Mesenchymal stem cell (in vitro differentiated cells and primary cell): Measurements from ENCODE around the gene IL17C.

Experiments used
- DNase-seq: peaks from one replicate; pipeline ENCODE4 v3.0.0-alpha.2; 2013
- H2AFZ ChIP-seq: one replicate; pipeline ENCODE4 v1.6.1; 2013; ENCODE audit warnings: low read depth, mild to moderate bottlenecking, control low read depth, inconsistent platforms, low read length, moderate library complexity
- H2AK5ac ChIP-seq: 2 replicates; pipeline ENCODE4 v1.6.1; 2013; ENCODE audit warnings: low read length, moderate library complexity, mild to moderate bottlenecking, inconsistent platforms; ENCODE audit not compliant: severe bottlenecking
- H2BK120ac ChIP-seq: one replicate; pipeline ENCODE4 v1.6.1; 2013; ENCODE audit warnings: low read depth, mild to moderate bottlenecking, inconsistent platforms, low read length, moderate library complexity
- H2BK12ac ChIP-seq, 2 experiments: one replicate each; pipeline ENCODE4 v1.6.1; 2013; ENCODE audit warnings: inconsistent platforms in 2 of 2, low read length in 2 of 2, mild to moderate bottlenecking in 2 of 2, moderate library complexity in 2 of 2, control low read depth in 1 of 2
- H2BK15ac ChIP-seq: one replicate; pipeline ENCODE4 v1.6.1; 2013; ENCODE audit warnings: mild to moderate bottlenecking, low read depth, inconsistent platforms; ENCODE audit not compliant: poor library complexity, severe bottlenecking
- H2BK5ac ChIP-seq: 2 replicates; pipeline ENCODE4 v1.6.1; 2013; ENCODE audit warnings: low read depth, mild to moderate bottlenecking, low read length, control low read depth, inconsistent platforms; ENCODE audit not compliant: poor library complexity, severe bottlenecking
- H3K14ac ChIP-seq, 2 experiments: one replicate each; pipeline ENCODE4 v1.6.1; 2013; ENCODE audit warnings: inconsistent platforms in 2 of 2, low read length in 2 of 2, control low read depth in 1 of 2, mild to moderate bottlenecking in 1 of 2, moderate library complexity in 1 of 2
- H3K18ac ChIP-seq, 2 experiments: one replicate each; pipeline ENCODE4 v1.6.1; 2013; ENCODE audit warnings: inconsistent platforms in 2 of 2, low read length in 2 of 2, control low read depth in 1 of 2, low read depth in 1 of 2, mild to moderate bottlenecking in 1 of 2
- H3K23ac ChIP-seq, 2 experiments: one replicate each; pipeline ENCODE4 v1.6.1; 2013; ENCODE audit warnings: inconsistent platforms in 2 of 2, low read length in 2 of 2, mild to moderate bottlenecking in 2 of 2, moderate library complexity in 2 of 2, control low read depth in 1 of 2
- H3K27ac ChIP-seq: 2 replicates; pipeline ENCODE4 v1.5.1; 2013; ENCODE audit warnings: mild to moderate bottlenecking, moderate library complexity, low read length, control low read depth, inconsistent platforms; ENCODE audit not compliant: poor library complexity, severe bottlenecking
- H3K27me3 ChIP-seq, 2 experiments: 2 replicates each; pipeline versions ENCODE4 v1.6.1 to v1.7.0; 2013; ENCODE audit warnings: low read length in 2 of 2, mild to moderate bottlenecking in 2 of 2, moderate library complexity in 2 of 2, control low read depth in 1 of 2, inconsistent platforms in 1 of 2; ENCODE audit not compliant: control insufficient read depth in 1 of 2, insufficient read depth in 1 of 2
- H3K36me3 ChIP-seq, 2 experiments: 2 replicates each; pipeline versions ENCODE4 v1.6.1 to v1.7.0; 2013; ENCODE audit warnings: low read length in 2 of 2, control low read depth in 1 of 2, inconsistent platforms in 1 of 2, low read depth in 1 of 2, mild to moderate bottlenecking in 1 of 2; ENCODE audit not compliant: insufficient read depth in 2 of 2, control insufficient read depth in 1 of 2
- H3K4ac ChIP-seq, 2 experiments: one replicate each; pipeline ENCODE4 v1.6.1; 2013; ENCODE audit warnings: inconsistent platforms in 2 of 2, low read length in 2 of 2, mild to moderate bottlenecking in 2 of 2, moderate library complexity in 2 of 2, control low read depth in 1 of 2, low read depth in 1 of 2
- H3K4me1 ChIP-seq: 2 replicates; pipeline ENCODE4 v1.6.1; 2013; ENCODE audit warnings: low read depth, low read length, control low read depth; ENCODE audit not compliant: control insufficient read depth, insufficient read depth
- H3K4me2 ChIP-seq: 2 replicates; pipeline ENCODE4 v1.6.1; 2013; ENCODE audit warnings: low read length, mild to moderate bottlenecking, inconsistent platforms; ENCODE audit not compliant: poor library complexity, severe bottlenecking
- H3K4me3 ChIP-seq, 2 experiments: 2 replicates each; pipeline versions ENCODE4 v1.5.1 to v1.7.0; 2013; ENCODE audit warnings: low read length in 2 of 2, mild to moderate bottlenecking in 2 of 2, control low read depth in 1 of 2, low read depth in 1 of 2; ENCODE audit not compliant: insufficient read depth in 1 of 2
- H3K79me1 ChIP-seq: replicated peaks from 2 replicates; pipeline ENCODE4 v1.6.1; 2013; ENCODE audit warnings: mild to moderate bottlenecking, control low read depth, low read length, inconsistent platforms; ENCODE audit not compliant: poor library complexity, severe bottlenecking
- H3K9ac ChIP-seq: 2 replicates; pipeline ENCODE4 v1.7.0; 2013; ENCODE audit warnings: mild to moderate bottlenecking, low read length, moderate library complexity
- H3K9me3 ChIP-seq: 2 replicates; pipeline ENCODE4 v1.7.0; 2013; ENCODE audit warnings: mild to moderate bottlenecking, low read length; ENCODE audit not compliant: control insufficient read depth
- H4K8ac ChIP-seq: one replicate; pipeline ENCODE4 v1.6.1; 2013; ENCODE audit warnings: inconsistent platforms, mild to moderate bottlenecking, low read length, moderate library complexity
- H4K91ac ChIP-seq: one replicate; pipeline ENCODE4 v1.6.1; 2013; ENCODE audit warnings: mild to moderate bottlenecking, low read length, inconsistent platforms
- WGBS: methylation state at CpG from one replicate; pipeline ENCODE4 v1.1.7; 2013; ENCODE audit warnings: mixed read lengths; 5-methylcytosine and 5-hydroxymethylcytosine counted together

IL17C gene

GRCh38 chr16:88639231-88640038, 1.1 kb downstream of the IL17C start:
- Histone ChIP-seq H2BK15ac (no peak overlapping the region), H3K9me3 (no peaks in the 10 kb centered on the region), H3K14ac (no peak overlapping the region), H3K27me3 (peaks cover 26 to 58% of the 10 kb centered on the region in 2 experiments), H3K27ac (no peak overlapping the region), H2BK5ac (no peak overlapping the region), H4K91ac (no peak overlapping the region), H3K4me1 (peaks cover 17% of the 10 kb centered on the region), H3K4ac (no peak overlapping the region), H2AFZ (no peak overlapping the region), H2AK5ac (no peak overlapping the region), H3K23ac (no peak overlapping the region), H4K8ac (no peak overlapping the region), H3K4me3 (no peak overlapping the region), H2BK12ac (no peak overlapping the region), H3K79me1 (peaks cover 1% of the 10 kb centered on the region), H3K36me3 (peaks cover 0 to 23% of the 10 kb centered on the region in 2 experiments), H3K4me2 (no peak overlapping the region), H3K9ac (no peak overlapping the region), H2BK120ac (no peak overlapping the region), H3K18ac (no peak overlapping the region)
- DNase-seq = no peak
- 67% methylated on average over 42 of the region's 45 CpGs for WGBS

GRCh38 chr16:88640039-88640495, 1.7 kb downstream of the IL17C start:
- DNase-seq = no peak
- Histone ChIP-seq H3K18ac (no peak overlapping the region), H3K4me2 (no peak overlapping the region), H3K27ac (no peak overlapping the region), H4K8ac (no peak overlapping the region), H3K4me3 (no peak overlapping the region), H3K9me3 (no peaks in the 10 kb centered on the region), H2BK5ac (no peak overlapping the region), H3K4me1 (peaks cover 10% of the 10 kb centered on the region), H2AFZ (no peak overlapping the region), H3K79me1 (peaks cover 1% of the 10 kb centered on the region), H3K4ac (no peak overlapping the region), H2BK120ac (no peak overlapping the region), H4K91ac (no peak overlapping the region), H2BK15ac (no peak overlapping the region), H2BK12ac (no peak overlapping the region), H3K36me3 (peaks cover 0 to 26% of the 10 kb centered on the region in 2 experiments), H2AK5ac (no peak overlapping the region), H3K27me3 (peaks cover 26 to 57% of the 10 kb centered on the region in 2 experiments), H3K9ac (no peak overlapping the region), H3K23ac (no peak overlapping the region), H3K14ac (no peak overlapping the region)
- WGBS = 74% methylated on average over 4 of the region's 13 CpGs

- no peak overlapping the region for H2BK15ac ChIP-seq
- no peak overlapping the region for H2BK120ac ChIP-seq
- 82% methylated on average over 17 of the region's 17 CpGs for WGBS
- no peak overlapping the region for H3K9ac ChIP-seq
- H3K27me3 ChIP-seq = peaks cover 26 to 53% of the 10 kb centered on the region in 2 experiments
- H3K4ac ChIP-seq = no peak overlapping the region
- H2AFZ ChIP-seq = no peak overlapping the region
- no peak overlapping the region for H2BK5ac ChIP-seq
- no peak overlapping the region for H4K91ac ChIP-seq
- H3K27ac ChIP-seq = no peak overlapping the region
- no peak for DNase-seq
- H2AK5ac ChIP-seq = no peak overlapping the region
- H3K18ac ChIP-seq = no peak overlapping the region
- H2BK12ac ChIP-seq = no peak overlapping the region
- H3K4me3 ChIP-seq = no peak overlapping the region
- no peaks in the 10 kb centered on the region for H3K9me3 ChIP-seq
- peaks cover 6% of the 10 kb centered on the region for H3K79me1 ChIP-seq
- H4K8ac ChIP-seq = no peak overlapping the region
- H3K23ac ChIP-seq = no peak overlapping the region
- H3K4me1 ChIP-seq = peaks cover 6% of the 10 kb centered on the region
- H3K4me2 ChIP-seq = no peak overlapping the region
- no peak overlapping the region for H3K14ac ChIP-seq
- peaks cover 0 to 33% of the 10 kb centered on the region in 2 experiments for H3K36me3 ChIP-seq
These were observed 2.3 kb downstream of the IL17C start for GRCh38 chr16:88640498-88641247.
